T-cell (primary cell): ENCODE data around the gene NUP42. TPM values are rescaled to one million over a fixed set of nuclear protein-coding genes. Genes with fewer than 3 reads are reported as not detected.

Source experiments
- ATAC-seq, 4 experiments: fragments of 200-7000 bp in 3 of 4; fragments of 150-1000 bp in 1 of 4; cut with Tn5 transposase; replicated peaks in 1 of 4; 1 replicate in 3 of 4; 2 replicates in 1 of 4; pipeline ENCODE4 v1.10.0; 2021; ENCODE audit warnings: moderate library complexity in 3 of 4, mild to moderate bottlenecking in 2 of 4, moderate number of reproducible peaks in 1 of 4
- CTCF ChIA-PET, 2 donors: fragments of 300-600 bp; sonication (Branson Sonifier 250); formaldehyde crosslinking; loops; one replicate each; lab custom pipeline; 2022; ENCODE audit warnings: antibody characterized with exemption in 2 of 2; lab: Charles Lee
- POLR2A ChIA-PET, 2 donors: fragments of 300-600 bp; sonication (Branson Sonifier 250); formaldehyde crosslinking; loops; one replicate each; lab custom pipeline; 2022; ENCODE audit warnings: antibody characterized with exemption in 2 of 2; lab: Charles Lee
- DNase-seq, 35 experiments: peaks; one replicate each; pipeline versions ENCODE4 v3.0.0 to v3.0.0-alpha.2; 2013 to 2023
- H3K27ac ChIP-seq: one replicate; pipeline ENCODE4 v1.5.1; 2013; ENCODE audit warnings: low read length
- H3K27me3 ChIP-seq, 2 experiments: replicated peaks in 1 of 2; 1 replicate in 1 of 2; 2 replicates in 1 of 2; pipeline versions ENCODE4 v1.6.1 to v1.7.0; 2013; ENCODE audit warnings: low read length in 1 of 2, mixed read lengths in 1 of 2; ENCODE audit not compliant: control insufficient read depth in 2 of 2, insufficient read depth in 2 of 2; ENCODE audit errors: extremely low read depth in 1 of 2
- H3K36me3 ChIP-seq, 2 donors: 1 replicate in 1 of 2; 2 replicates in 1 of 2; pipeline versions ENCODE4 v1.6.1 to v1.7.0; 2013; ENCODE audit warnings: low read length in 1 of 2; ENCODE audit not compliant: control insufficient read depth in 2 of 2, insufficient read depth in 1 of 2; ENCODE audit errors: extremely low read depth in 1 of 2
- H3K4me1 ChIP-seq, 2 experiments: 1 replicate in 1 of 2; 2 replicates in 1 of 2; pipeline versions ENCODE4 v1.6.1 to v1.7.0; 2013; ENCODE audit warnings: low read length in 2 of 2, mixed read lengths in 1 of 2; ENCODE audit not compliant: insufficient read depth in 2 of 2, control insufficient read depth in 1 of 2; ENCODE audit errors: extremely low read depth in 1 of 2
- H3K4me3 ChIP-seq, 2 donors: 1 replicate in 1 of 2; 2 replicates in 1 of 2; pipeline versions ENCODE4 v1.5.1 to v1.7.0; 2013; ENCODE audit warnings: mild to moderate bottlenecking in 2 of 2, low read length in 1 of 2, moderate library complexity in 1 of 2; ENCODE audit not compliant: control insufficient read depth in 1 of 2; ENCODE audit errors: extremely low read depth in 1 of 2
- H3K9me3 ChIP-seq: 2 replicates; pipeline ENCODE4 v1.7.0; 2013
- H3K27ac Mint-ChIP-seq, 2 donors: one replicate each; pipeline ENCODE4 v1.8.0; 2020 to 2021; ENCODE audit warnings: mild to moderate bottlenecking in 2 of 2, mixed read lengths in 2 of 2
- H3K27me3 Mint-ChIP-seq, 2 donors: one replicate each; pipeline ENCODE4 v1.8.0; 2021 to 2022; ENCODE audit warnings: mixed read lengths in 2 of 2
- H3K36me3 Mint-ChIP-seq: one replicate; pipeline ENCODE4 v1.8.0; 2021; ENCODE audit warnings: mixed read lengths
- H3K4me1 Mint-ChIP-seq, 3 donors: one replicate each; pipeline ENCODE4 v1.8.0; 2020 to 2022; ENCODE audit warnings: mixed read lengths in 3 of 3, mild to moderate bottlenecking in 1 of 3
- H3K4me3 Mint-ChIP-seq, 3 donors: one replicate each; pipeline ENCODE4 v1.8.0; 2020 to 2022; ENCODE audit warnings: mild to moderate bottlenecking in 3 of 3, mixed read lengths in 3 of 3, moderate library complexity in 3 of 3
- H3K9me3 Mint-ChIP-seq, 3 donors: one replicate each; pipeline ENCODE4 v1.8.0; 2020 to 2022; ENCODE audit warnings: mixed read lengths in 3 of 3
- WGBS: methylation state at CpG from one replicate; pipeline ENCODE4 v1.1.5; 2013; ENCODE audit warnings: missing lambda C conversion rate; ENCODE audit not compliant: insufficient coverage; 5-methylcytosine and 5-hydroxymethylcytosine counted together
- total RNA-seq, 35 experiments: library from RNA in 6 of 35; stranded (reverse) in 6 of 35; fragments of 120-200 nt in 1 of 35; gene quantifications; one replicate each; pipeline versions ENCODE4 v1.2.1 to v1.2.4 and lab custom pipeline; 2013 to 2026

The NUP42 gene
- total RNA-seq, 5 donors from 2014 or later (not counting 1 experiment from before 2014, with no cell fraction given) = 17.5 to 38.9 (median 31.9) TPM

- Mint-ChIP-seq H3K4me3 (no peak overlapping the region), H3K9me3 (no peaks in the 10 kb centered on the region), H3K27me3 (no peaks in the 10 kb centered on the region), H3K36me3 (peaks cover 28% of the 10 kb centered on the region), H3K4me1 (no peaks in the 10 kb centered on the region), H3K27ac (no peak overlapping the region)
- no peaks in the 10 kb centered on the region for H3K36me3 ChIP-seq
- ChIA-PET POLR2A (interaction anchor here in 1 of 2 donors (1.0 kb wide), 1 partner anchor 1970 kb away, joined by 3 read pairs; no protein-coding TSS in a partner anchor), CTCF (no interaction called here)
- no peaks in the 10 kb centered on the region for H3K9me3 ChIP-seq
- H3K4me3 ChIP-seq = no peak overlapping the region
- DNase-seq (no peak), ATAC-seq (no peak)
- H3K4me1 ChIP-seq = no peaks in the 10 kb centered on the region
- H3K27ac ChIP-seq = no peak overlapping the region
- no peaks in the 10 kb centered on the region for H3K27me3 ChIP-seq
- 100% methylated on average over 1 of the region's 1 CpG for WGBS
Measured at GRCh38 chr7:23161482-23161881, 20.4 kb upstream of the NUP42 start.

- ChIA-PET POLR2A (no interaction called here), CTCF (interaction anchor here in 1 of 2 donors (0.6 kb wide), 1 partner anchor 760 kb away, joined by 3 read pairs; no protein-coding TSS in a partner anchor)
- H3K4me3 ChIP-seq = no peak overlapping the region
- no peaks in the 10 kb centered on the region for H3K27me3 ChIP-seq
- DNase-seq (no peak), ATAC-seq (no peak)
- no peaks in the 10 kb centered on the region for H3K9me3 Mint-ChIP-seq
- no peak overlapping the region for H3K27ac Mint-ChIP-seq
- no peaks in the 10 kb centered on the region for H3K4me1 Mint-ChIP-seq
- no peaks in the 10 kb centered on the region for H3K4me1 ChIP-seq
- no peaks in the 10 kb centered on the region for H3K27me3 Mint-ChIP-seq
- WGBS = no CpG with 5 or more reads among the region's 3 CpGs
- H3K36me3 ChIP-seq = peaks cover 0 to 12% of the 10 kb centered on the region in 2 donors
- no peak overlapping the region for H3K4me3 Mint-ChIP-seq
- H3K36me3 Mint-ChIP-seq = peaks cover 14% of the 10 kb centered on the region
- H3K9me3 ChIP-seq = no peaks in the 10 kb centered on the region
- no peak overlapping the region for H3K27ac ChIP-seq
Measured at GRCh38 chr7:23164846-23165245, 17.0 kb upstream of the NUP42 start.

GRCh38 chr7:23165316-23165715 is 16.5 kb upstream of the NUP42 start:
- Mint-ChIP-seq H3K4me1 (no peaks in the 10 kb centered on the region), H3K36me3 (peaks cover 13% of the 10 kb centered on the region), H3K4me3 (no peak overlapping the region), H3K27me3 (no peaks in the 10 kb centered on the region), H3K27ac (no peak overlapping the region), H3K9me3 (no peaks in the 10 kb centered on the region)
- no peaks in the 10 kb centered on the region for H3K9me3 ChIP-seq
- ChIA-PET POLR2A (no interaction called here), CTCF (interaction anchor here in 1 of 2 donors (0.6 kb wide), 1 partner anchor 759 kb away, joined by 3 read pairs; no protein-coding TSS in a partner anchor)
- DNase-seq = no peak
- H3K27me3 ChIP-seq = no peaks in the 10 kb centered on the region
- H3K36me3 ChIP-seq = peaks cover 0 to 12% of the 10 kb centered on the region in 2 donors
- ATAC-seq = no peak
- no peaks in the 10 kb centered on the region for H3K4me1 ChIP-seq
- H3K4me3 ChIP-seq = no peak overlapping the region
- no CpG with 5 or more reads among the region's 1 CpG for WGBS
- no peak overlapping the region for H3K27ac ChIP-seq

DNA sequence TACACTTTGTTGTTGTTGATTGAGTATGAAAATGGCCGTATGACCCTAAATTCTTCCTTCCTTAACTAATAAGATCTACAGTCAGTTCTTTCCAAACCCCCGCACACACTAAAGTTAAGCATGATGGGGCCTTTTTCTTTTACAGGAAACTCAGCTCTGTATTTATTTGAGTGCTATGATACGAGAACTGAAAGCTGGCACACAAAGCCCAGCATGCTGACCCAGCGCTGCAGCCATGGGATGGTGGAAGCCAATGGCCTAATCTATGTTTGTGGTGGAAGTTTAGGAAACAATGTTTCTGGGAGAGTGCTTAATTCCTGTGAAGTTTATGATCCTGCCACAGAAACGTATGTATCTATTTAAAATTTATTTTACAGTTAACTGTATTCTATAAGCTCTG is 14.2 kb upstream of the NUP42 start:
- Histone ChIP-seq H3K4me1 (no peaks in the 10 kb centered on the region), H3K27ac (no peak overlapping the region), H3K36me3 (peaks cover 0 to 12% of the 10 kb centered on the region in 2 donors), H3K9me3 (no peaks in the 10 kb centered on the region), H3K4me3 (no peak overlapping the region), H3K27me3 (no peaks in the 10 kb centered on the region)
- Mint-ChIP-seq H3K36me3 (peaks cover 24% of the 10 kb centered on the region), H3K4me3 (no peak overlapping the region), H3K27me3 (no peaks in the 10 kb centered on the region), H3K4me1 (no peaks in the 10 kb centered on the region), H3K27ac (no peak overlapping the region), H3K9me3 (no peaks in the 10 kb centered on the region)
- WGBS = no CpG with 5 or more reads among the region's 5 CpGs
- POLR2A ChIA-PET = no interaction called here
- ATAC-seq (no peak), DNase-seq (no peak)
- CTCF ChIA-PET = no interaction called here

DNA sequence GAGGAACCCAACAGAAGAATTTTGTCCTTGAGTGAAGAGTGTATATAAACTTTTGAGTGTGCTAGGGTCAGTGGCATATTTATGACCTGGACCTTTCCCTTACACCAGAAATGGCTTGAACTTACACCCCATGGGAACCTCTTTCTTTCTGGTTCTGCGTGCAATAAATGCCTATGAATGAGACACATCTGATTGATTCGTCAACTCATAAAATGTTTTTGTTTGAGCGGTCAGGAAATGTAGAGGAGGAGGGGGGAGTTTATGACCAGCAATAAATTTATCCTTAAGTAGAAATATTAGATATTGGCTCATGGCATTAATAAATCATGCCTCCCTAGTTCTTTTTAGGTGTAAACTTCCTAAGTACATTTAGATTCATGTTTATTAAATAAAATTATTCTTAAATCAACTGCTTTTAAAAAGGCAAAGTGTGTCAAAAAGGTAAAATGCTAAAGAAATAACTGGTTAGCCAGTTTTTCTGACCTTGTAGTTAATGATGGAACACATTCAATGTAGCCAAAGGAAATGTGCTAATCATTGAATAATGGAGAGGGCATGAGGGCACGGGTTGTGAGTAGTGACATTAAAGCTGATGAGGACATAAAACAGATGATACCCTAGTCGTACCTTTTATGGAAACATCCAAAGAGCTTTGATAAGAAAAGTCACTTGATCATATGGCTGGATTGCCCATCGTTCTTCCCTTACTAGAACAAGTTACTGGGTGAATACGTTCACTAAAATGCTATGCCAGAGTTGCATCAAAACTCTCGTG is 13.6 kb upstream of the NUP42 start:
- Histone ChIP-seq H3K9me3 (no peaks in the 10 kb centered on the region), H3K4me1 (no peaks in the 10 kb centered on the region), H3K36me3 (peaks cover 0 to 14% of the 10 kb centered on the region in 2 donors), H3K4me3 (no peak overlapping the region), H3K27me3 (no peaks in the 10 kb centered on the region), H3K27ac (no peak overlapping the region)
- WGBS = 100% methylated on average over 1 of the region's 8 CpGs
- Mint-ChIP-seq H3K36me3 (peaks cover 26% of the 10 kb centered on the region), H3K4me3 (no peak overlapping the region), H3K4me1 (no peaks in the 10 kb centered on the region), H3K27me3 (no peaks in the 10 kb centered on the region), H3K27ac (no peak overlapping the region), H3K9me3 (no peaks in the 10 kb centered on the region)
- CTCF ChIA-PET = no interaction called here
- POLR2A ChIA-PET = no interaction called here
- no peak for DNase-seq
- no peak for ATAC-seq

GRCh38 chr7:23175938-23176337 is 5.9 kb upstream of the NUP42 start:
- ATAC-seq = no peak
- peaks cover 0 to 4% of the 10 kb centered on the region in 2 donors for H3K36me3 ChIP-seq
- POLR2A ChIA-PET = interaction anchor here in 1 of 2 donors (0.6 kb wide), 1 partner anchor 47 kb away, joined by 7 read pairs; no protein-coding TSS in a partner anchor
- no peaks in the 10 kb centered on the region for H3K9me3 ChIP-seq
- no peak overlapping the region for H3K4me3 ChIP-seq
- no peaks in the 10 kb centered on the region for H3K27me3 Mint-ChIP-seq
- DNase-seq = no peak
- H3K4me1 ChIP-seq = peaks cover 0 to under 1% of the 10 kb centered on the region in 2 experiments
- 83% methylated on average over 2 of the region's 2 CpGs for WGBS
- H3K4me3 Mint-ChIP-seq = no peak overlapping the region
- H3K27ac ChIP-seq = no peak overlapping the region
- CTCF ChIA-PET = interaction anchor here in 1 of 2 donors (0.7 kb wide), 1 partner anchor 120 kb away, joined by 7 read pairs; no protein-coding TSS in a partner anchor
- peaks cover 17% of the 10 kb centered on the region for H3K36me3 Mint-ChIP-seq
- H3K9me3 Mint-ChIP-seq = no peaks in the 10 kb centered on the region
- peaks cover 3 to 5% (median 5%) of the 10 kb centered on the region in 3 donors for H3K4me1 Mint-ChIP-seq
- H3K27ac Mint-ChIP-seq = no peak overlapping the region
- no peaks in the 10 kb centered on the region for H3K27me3 ChIP-seq
